Left forelimb (tissue), 1 donor: Measurements from ENCODE around the gene HEATR5A.

Experiments
- DNase-seq: peaks from one replicate; pipeline ENCODE4 v3.0.0-alpha.2; 2018; ENCODE audit warnings: low spot score

The HEATR5A gene

GRCh38 chr14:31426663-31427062 is 6.3 kb upstream of the HEATR5A start:
- DNase-seq = no peak

GRCh38 chr14:31425905-31426304 is 5.6 kb upstream of the HEATR5A start:
- DNase-seq = no peak

DNA sequence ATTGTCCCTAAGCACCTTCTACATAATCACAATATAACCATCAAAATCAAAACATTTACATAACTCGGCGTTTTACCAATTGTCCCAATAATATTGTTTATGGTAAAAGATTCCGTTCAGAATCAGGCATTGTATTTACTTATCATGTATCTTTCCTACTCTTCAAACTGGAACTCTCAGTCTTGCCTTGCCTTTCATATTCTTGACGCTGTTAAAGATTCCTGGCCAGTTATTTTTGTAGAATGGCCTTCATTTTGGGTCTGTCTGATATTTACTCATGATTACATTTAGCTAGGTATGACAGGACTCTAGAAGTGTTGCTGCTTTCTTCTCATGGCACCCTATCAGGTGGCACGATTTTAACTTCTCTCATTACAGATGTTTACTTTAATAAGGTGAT is 850 bp upstream of the HEATR5A start:
- no peak for DNase-seq

- peak; percentile 73 for DNase-seq
Measured at GRCh38 chr14:31419967-31420318, 407 bp downstream of the HEATR5A start.

DNA sequence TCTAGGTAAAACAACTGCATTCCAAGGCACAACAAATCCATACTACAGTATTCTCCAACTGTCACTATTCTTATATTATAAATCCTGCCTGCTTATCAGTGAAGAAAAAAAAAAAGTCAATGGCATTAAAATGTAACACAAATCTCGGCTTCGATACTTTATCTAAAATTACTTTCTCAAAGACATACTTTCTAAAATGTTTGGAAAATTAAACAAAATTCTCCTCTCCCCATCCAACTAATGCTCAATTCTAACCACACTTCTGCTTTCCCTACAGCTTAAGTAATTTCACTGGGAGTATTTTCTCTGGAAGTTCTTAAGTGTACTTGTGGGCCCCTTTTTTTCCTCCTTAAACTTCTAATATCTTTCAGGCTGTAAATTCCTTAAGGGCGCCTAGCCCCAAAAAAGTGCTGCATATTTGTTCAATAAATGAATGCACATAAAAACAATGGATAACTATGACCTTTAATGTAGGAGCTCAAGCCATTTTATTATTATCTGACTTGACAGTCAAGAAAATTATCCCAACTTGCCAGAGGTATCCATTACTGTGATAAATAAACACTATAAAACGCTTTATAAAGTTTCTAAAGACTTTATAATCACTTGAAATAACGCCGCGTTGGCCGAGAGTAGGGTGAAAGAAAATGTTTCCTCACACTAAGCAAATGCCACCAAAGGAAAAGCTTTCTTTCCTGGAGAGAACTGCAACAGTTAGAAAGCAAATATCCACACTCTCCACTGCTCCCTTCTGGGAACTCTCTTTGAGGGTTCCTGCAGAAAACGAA is 977 bp downstream of the HEATR5A start:
- no peak for DNase-seq

DNA sequence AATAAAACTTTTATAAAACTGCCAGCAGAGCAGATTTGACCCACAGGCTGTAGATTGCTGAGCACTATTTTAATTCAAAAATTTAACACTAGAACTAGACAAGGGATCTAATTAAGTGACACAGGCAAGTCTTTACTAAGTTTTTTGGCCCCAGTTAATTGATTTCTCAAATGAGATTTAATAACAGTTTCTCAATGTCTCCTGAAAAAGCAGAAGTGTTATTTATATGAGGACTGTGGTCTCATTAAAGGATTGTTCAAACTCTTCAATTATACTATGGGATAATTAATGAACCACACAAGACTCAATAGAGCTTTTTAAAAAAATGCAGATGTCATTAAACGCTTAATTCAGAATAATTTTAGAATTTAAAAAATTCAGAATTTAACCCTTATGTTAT is 1.9 kb downstream of the HEATR5A start:
- no peak for DNase-seq

- no peak for DNase-seq
Measured at GRCh38 chr14:31414190-31414833, 6.0 kb downstream of the HEATR5A start.

DNA sequence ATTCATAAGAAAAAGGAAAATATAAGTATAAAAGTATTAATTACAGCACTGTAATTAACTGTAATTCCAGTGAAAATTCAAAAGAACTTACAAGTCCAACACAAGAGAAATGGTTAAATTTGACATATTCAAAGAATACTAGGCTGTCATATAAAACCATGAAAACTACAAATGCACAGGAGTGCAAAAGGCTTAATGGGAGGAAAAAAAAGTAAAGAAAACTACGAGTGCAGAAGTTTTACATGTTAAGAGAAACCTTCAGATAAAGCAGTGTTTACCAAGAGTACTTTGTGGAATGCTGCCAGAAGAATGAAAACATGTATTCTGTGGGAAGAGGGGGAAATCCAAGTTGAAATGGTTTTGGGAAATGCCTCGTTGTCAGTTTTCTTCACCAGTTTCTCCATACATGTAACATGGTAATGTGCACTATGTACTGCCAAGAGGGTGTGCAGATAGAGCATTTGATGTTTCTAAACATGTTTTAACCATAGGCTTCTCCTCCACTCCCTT is 9.1 kb downstream of the HEATR5A start:
- no peak for DNase-seq

GRCh38 chr14:31410048-31410650 is 10.2 kb downstream of the HEATR5A start:
- no peak for DNase-seq

DNA sequence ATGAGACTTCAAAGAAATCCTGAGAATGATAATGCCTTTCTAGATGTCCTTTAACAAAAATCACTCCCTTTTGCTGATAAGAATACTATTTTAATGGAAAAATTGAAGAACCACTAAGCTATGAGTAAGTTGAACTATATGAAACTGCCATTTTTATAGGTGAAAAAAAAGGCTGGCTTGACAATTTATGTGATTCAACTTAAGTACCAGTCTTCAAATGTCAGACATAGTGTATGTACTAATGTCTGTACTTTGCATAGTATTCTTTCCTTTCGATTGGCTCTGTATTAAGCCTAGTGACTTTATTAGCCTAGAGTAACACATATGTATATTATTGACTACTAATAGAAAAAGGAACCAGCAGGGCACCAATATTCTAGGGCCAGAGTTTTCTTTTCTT is 11.9 kb downstream of the HEATR5A start:
- DNase-seq = no peak

GRCh38 chr14:31405599-31406232 is 14.6 kb downstream of the HEATR5A start:
- no peak for DNase-seq

GRCh38 chr14:31405106-31405505 is 15.2 kb downstream of the HEATR5A start:
- DNase-seq = no peak

GRCh38 chr14:31403707-31404106 is 16.6 kb downstream of the HEATR5A start:
- no peak for DNase-seq

GRCh38 chr14:31402764-31403439 is 17.4 kb downstream of the HEATR5A start:
- DNase-seq = no peak

GRCh38 chr14:31401369-31401932 is 18.9 kb downstream of the HEATR5A start:
- DNase-seq = no peak

GRCh38 chr14:31400031-31400638 is 20.2 kb downstream of the HEATR5A start:
- no peak for DNase-seq

DNA sequence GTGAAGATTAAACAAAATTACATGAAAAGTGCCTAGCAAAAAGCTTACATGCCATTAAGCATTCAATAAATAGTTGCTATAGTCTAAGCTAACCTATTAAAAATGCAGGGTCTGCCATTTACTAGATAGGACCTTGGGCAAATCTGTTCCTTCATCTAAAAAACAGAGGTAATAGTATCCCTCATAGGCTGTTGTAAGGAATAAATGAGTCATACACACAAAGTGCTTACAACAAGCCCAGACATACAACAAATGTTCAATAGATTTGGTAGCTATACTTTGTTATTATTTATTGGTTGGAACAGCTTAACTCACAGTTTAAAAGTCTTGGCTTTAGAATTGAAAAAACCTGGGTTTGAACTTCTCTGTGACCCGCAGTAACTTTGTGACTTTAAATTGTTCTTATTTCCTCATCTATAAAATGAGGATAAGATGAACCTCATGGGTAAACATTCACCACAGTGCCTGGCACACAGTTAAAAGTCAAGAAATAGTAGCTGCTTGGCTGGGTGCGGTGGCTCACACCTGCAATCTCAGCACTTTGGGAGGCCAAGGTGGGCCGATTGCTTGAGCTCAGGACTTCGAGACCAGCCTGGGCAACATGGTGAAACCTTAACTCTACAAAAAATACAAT is 24.7 kb downstream of the HEATR5A start:
- no peak for DNase-seq

DNA sequence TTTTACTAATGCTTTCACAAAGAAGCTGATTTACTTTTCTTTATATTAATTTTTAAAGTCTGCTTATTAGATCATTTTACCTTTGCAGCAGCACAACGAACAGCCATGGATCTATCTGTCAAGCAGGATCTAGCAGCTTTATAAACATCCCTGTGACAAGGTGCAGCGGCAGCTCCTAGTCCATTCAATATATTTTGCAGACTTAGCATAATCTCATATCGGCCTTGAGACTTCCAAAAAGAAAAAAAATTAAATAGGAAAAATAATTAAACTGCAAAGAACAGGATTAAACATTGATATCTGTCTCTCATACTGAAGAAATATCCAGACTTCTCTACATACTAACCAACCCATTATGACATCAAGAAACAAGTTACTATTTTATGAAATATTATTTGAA is 25.2 kb downstream of the HEATR5A start:
- no peak for DNase-seq

DNA sequence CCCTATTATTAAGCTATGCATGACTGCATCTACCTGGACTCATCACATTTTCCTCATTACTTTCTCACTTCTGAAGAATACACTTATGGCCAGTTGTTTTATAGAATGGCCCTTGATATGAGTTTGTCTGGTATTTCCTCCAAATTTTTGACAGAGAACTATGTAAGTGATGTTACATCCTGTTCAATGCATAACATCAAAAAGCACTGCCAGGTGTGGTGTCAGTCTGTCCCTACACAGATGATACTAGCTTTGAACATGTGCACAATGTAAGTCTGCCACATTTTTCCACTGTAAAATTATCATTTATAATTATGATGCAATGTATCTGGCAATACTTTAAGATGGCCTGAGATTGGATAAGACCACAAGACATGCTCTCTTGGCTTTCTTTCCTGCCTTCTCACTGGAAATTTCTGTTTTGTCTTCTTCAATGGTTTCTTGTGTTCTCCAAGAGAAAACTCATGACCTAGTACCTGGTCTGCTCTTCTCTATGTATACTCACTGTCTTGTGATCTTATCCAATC is 28.3 kb downstream of the HEATR5A start:
- DNase-seq = no peak

- no peak for DNase-seq
Measured at GRCh38 chr14:31391473-31391872, 28.9 kb downstream of the HEATR5A start.

DNA sequence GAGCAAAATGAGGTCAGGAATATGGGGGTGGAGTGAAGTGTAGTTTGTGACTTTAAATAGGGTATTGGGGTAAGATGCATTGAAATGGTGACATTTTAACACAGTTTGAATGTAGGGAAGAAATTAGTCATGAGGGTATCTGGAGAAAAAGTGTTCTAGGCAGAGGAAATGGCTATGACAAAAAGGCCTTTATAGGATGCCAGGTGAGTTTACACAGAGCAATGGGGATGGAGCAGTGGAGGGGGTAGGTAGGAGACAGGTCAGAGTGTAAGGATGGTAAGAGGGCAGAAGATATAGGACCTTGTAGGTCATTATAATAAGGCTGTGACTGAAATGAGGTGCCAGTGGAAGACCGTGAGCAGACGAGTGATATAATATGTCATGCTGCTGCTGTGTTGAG is 30.4 kb downstream of the HEATR5A start:
- no peak for DNase-seq
